Adrenal gland (tissue), 12 donors: Measurements from ENCODE around the gene LAYN. TPM values are rescaled to one million over a fixed set of nuclear protein-coding genes. Genes with fewer than 3 reads are reported as not detected.

ENCODE experiments used
- DNase-seq, 7 donors: peaks; one replicate each; pipeline ENCODE4 v3.0.0-alpha.2; 2019 to 2020
- H3K27ac ChIP-seq, 5 donors: fragments of 200-600 bp; sonication (generic) in 4 of 5; 1 replicate in 3 of 5; 2 replicates in 2 of 5; pipeline versions ENCODE4 v1.5.1 to v1.8.0; 2016 to 2020; ENCODE audit warnings: mild to moderate bottlenecking in 1 of 5
- H3K27me3 ChIP-seq: fragments of 200-600 bp; 2 replicates; pipeline ENCODE4 v1.8.0; 2021
- H3K36me3 ChIP-seq, 2 donors: fragments of 200-600 bp; replicated peaks in 1 of 2; 1 replicate in 1 of 2; 2 replicates in 1 of 2; pipeline versions ENCODE4 v1.5.1 to v1.8.0; 2018 to 2022
- H3K4me1 ChIP-seq, 2 donors: fragments of 200-600 bp; replicated peaks in 1 of 2; 1 replicate in 1 of 2; 2 replicates in 1 of 2; pipeline versions ENCODE4 v1.5.1 to v1.8.0; 2018 to 2021
- H3K4me3 ChIP-seq, 4 donors: fragments of 200-600 bp; sonication (generic) in 3 of 4; one replicate each; pipeline ENCODE4 v1.5.1; 2016 to 2018
- H3K9me3 ChIP-seq, 3 donors: fragments of 200-600 bp; sonication (generic) in 1 of 3; replicated peaks in 1 of 3; 1 replicate in 2 of 3; 2 replicates in 1 of 3; pipeline versions ENCODE4 v1.5.1 to v1.8.0; 2016 to 2021
- POLR2A ChIP-seq, 2 donors: fragments of 450-650 bp; IDR thresholded peaks; one replicate each; pipeline ENCODE4 v1.6.1; 2017; ENCODE audit warnings: antibody characterized with exemption in 2 of 2, mild to moderate bottlenecking in 2 of 2, moderate library complexity in 1 of 2
- WGBS, 4 donors: extraction: QIAGEN DNeasy Blood & Tissue Kit in 2 of 4; methylation state at CpG; one replicate each; pipeline versions ENCODE4 v1.1.5 to v1.1.7; 2013 to 2017; 5-methylcytosine and 5-hydroxymethylcytosine counted together
- intact Hi-C, 2 donors: fragments of 100-400 bp; cut with DNase I; formaldehyde crosslinking; loops; one replicate each; pipeline versions ENCODE4 v1.14.1 to v1.15.0; 2022 to 2023
- polyA plus RNA-seq, 3 donors: library from polyadenylated mRNA; stranded (reverse); fragments of 200-250 nt in 2 of 3; fragments of 350-450 nt in 1 of 3; fragmentation: Illumina TruSeq in 1 of 3; extraction: RNeasy Lipid Tissue Mini Kit (QIAGEN cat#74804) in 1 of 3; gene quantifications; one replicate each; pipeline ENCODE4 v1.2.3, GENCODE V29; 2013 to 2014
- total RNA-seq, 9 donors: library from RNA; depleted of rRNA in 4 of 9; stranded (reverse); fragments of >200 nt in 4 of 9; fragments of 120-200 nt in 1 of 9; fragmentation: NEBNext Ultra II Directional in 1 of 9; extraction: Animal tissue kit (Norgen Biotek cat#: 25700) in 1 of 9; gene quantifications; one replicate each; pipeline versions ENCODE4 v1.1.0 to v1.2.4, GENCODE V29; 2013 to 2023
- TF ChIP-seq, protein P1 (sequence below), 6 experiments: fragments of 450-650 bp in 4 of 6; fragments of 200-600 bp in 2 of 6; sonication (generic) in 1 of 6; IDR thresholded peaks; 1 replicate in 5 of 6; 2 replicates in 1 of 6; pipeline versions ENCODE4 v1.5.1 to v1.8.0; 2016 to 2021; ENCODE audit warnings: antibody characterized with exemption in 6 of 6, mild to moderate bottlenecking in 2 of 6, moderate library complexity in 1 of 6
- donor health status: healthy with polysubstance abuse.
- donor health status: Bipolar disorder and iron deficiency.
- donor health status: DM: yes; HTN: yes; CAD: no.
- donor health status: DM: no; HTN: no; CAD: no.
- donor health status: DM: no; HTN: no; CAD: no.
- donor health status: DM: yes; HTN: yes; CAD: no.

LAYN gene
- total and polyA plus RNA-seq, 12 donors = 1.5 to 5.4 (median 2.2) TPM

DNA sequence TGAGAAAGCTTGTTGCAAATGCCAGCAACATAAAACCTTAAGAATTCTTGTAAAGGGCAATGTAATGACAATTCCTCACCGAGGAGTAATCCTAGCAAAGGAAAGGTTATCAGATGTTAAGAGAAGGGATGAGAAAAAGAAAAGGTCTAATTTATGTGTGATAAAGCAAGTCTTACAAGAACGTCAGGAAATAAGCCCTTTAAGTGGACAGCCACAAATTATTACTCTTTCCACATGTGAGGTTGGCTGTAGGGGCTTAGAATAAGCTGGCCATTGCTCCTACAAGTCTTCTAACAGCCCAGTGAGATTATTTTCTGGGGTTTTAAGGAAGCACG, 9.3 kb downstream of the LAYN start:
- Histone ChIP-seq H3K36me3 (no peaks in the 10 kb centered on the region), H3K27me3 (no peaks in the 10 kb centered on the region), H3K27ac (no peak overlapping the region), H3K4me3 (no peak overlapping the region), H3K9me3 (no peaks in the 10 kb centered on the region), H3K4me1 (no peaks in the 10 kb centered on the region)
- no peak for TF ChIP-seq POLR2A (IDR thresholded peaks at IDR 0.05)
- TF ChIP-seq, protein P1, sequence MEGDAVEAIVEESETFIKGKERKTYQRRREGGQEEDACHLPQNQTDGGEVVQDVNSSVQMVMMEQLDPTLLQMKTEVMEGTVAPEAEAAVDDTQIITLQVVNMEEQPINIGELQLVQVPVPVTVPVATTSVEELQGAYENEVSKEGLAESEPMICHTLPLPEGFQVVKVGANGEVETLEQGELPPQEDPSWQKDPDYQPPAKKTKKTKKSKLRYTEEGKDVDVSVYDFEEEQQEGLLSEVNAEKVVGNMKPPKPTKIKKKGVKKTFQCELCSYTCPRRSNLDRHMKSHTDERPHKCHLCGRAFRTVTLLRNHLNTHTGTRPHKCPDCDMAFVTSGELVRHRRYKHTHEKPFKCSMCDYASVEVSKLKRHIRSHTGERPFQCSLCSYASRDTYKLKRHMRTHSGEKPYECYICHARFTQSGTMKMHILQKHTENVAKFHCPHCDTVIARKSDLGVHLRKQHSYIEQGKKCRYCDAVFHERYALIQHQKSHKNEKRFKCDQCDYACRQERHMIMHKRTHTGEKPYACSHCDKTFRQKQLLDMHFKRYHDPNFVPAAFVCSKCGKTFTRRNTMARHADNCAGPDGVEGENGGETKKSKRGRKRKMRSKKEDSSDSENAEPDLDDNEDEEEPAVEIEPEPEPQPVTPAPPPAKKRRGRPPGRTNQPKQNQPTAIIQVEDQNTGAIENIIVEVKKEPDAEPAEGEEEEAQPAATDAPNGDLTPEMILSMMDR (IDR thresholded peaks at IDR 0.05) = no peak
- no peak for DNase-seq
- intact Hi-C loops = no loop called here
- WGBS, 4 donors = 71 to 78% (median 74%) methylated on average over 3 of the region's 3 CpGs

DNA sequence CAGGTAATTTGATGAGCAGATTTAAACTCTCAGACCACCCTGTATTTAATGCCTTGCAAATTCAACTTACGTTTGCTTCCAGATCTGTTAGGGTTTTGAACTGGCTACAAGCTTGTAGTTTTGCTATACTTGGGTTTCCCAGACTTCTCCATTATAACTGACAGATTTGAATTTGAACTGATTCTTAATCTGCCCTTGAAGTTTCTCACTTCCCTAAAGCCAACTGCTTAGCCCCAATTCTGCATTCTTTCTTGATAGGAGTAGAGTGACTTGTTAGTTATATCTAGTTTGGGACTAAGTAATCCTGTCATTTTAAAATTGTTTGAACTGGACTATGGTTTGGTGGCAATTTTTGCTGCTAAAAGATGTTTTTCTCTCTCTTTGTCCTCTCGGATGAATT, 9.7 kb downstream of the LAYN start:
- WGBS, 4 donors = 82 to 98% (median 91%) methylated on average over 2 of the region's 2 CpGs
- no peak for DNase-seq
- intact Hi-C loops = no loop called here
- Histone ChIP-seq H3K9me3 (no peaks in the 10 kb centered on the region), H3K4me1 (no peaks in the 10 kb centered on the region), H3K36me3 (no peaks in the 10 kb centered on the region), H3K27ac (no peak overlapping the region), H3K27me3 (no peaks in the 10 kb centered on the region), H3K4me3 (no peak overlapping the region)
- TF ChIP-seq, protein P1 (IDR thresholded peaks at IDR 0.05) = no peak
- TF ChIP-seq POLR2A (IDR thresholded peaks at IDR 0.05) = no peak

DNA sequence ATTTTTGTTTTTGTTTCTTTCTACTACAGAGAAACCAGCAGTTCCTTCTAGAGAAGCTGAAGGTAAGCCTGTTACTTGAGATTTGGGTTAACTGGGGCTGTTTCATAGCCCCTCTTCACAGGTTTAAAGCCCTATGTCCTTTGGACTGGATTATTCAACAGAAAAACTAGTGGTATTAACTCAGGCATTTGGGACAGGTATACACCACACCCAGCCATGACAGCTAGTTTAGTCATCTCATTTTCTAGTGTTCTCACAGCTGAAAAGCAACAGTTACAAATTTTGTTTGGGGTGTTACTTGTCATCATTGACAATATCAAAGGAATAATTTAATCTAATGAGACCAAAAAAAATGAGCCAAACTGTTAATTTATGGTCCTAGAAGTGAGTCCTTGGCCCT, 14.0 kb downstream of the LAYN start:
- H3K4me1 ChIP-seq = no peaks in the 10 kb centered on the region
- H3K27me3 ChIP-seq = no peaks in the 10 kb centered on the region
- H3K4me3 ChIP-seq = no peak overlapping the region
- no peak for TF ChIP-seq POLR2A (IDR thresholded peaks at IDR 0.05)
- no peak overlapping the region for H3K27ac ChIP-seq
- intact Hi-C loops = no loop called here
- H3K9me3 ChIP-seq = no peaks in the 10 kb centered on the region
- no peak for DNase-seq
- no peaks in the 10 kb centered on the region for H3K36me3 ChIP-seq

DNA sequence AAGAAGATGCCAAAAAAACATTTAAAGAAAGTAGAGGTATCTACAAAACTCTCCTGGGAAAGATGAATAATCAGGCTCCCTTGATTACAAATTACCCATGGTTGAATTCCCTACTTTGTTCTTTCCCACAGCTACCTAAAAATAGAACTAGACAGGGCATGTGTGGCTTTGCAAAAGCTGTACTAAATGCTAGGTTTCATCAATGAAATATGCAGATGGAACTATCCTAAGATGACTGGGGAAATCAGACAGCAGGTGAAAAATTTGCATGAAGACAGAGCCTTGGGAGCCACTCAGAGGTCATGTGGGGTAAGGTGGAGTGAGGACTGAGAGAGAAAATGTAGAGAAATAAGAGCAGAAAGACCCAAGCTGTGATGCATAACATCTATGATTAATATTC, 14.7 kb downstream of the LAYN start:
- Histone ChIP-seq H3K36me3 (no peaks in the 10 kb centered on the region), H3K9me3 (no peaks in the 10 kb centered on the region), H3K27ac (no peak overlapping the region), H3K27me3 (no peaks in the 10 kb centered on the region), H3K4me1 (no peaks in the 10 kb centered on the region), H3K4me3 (no peak overlapping the region)
- no peak for DNase-seq
- intact Hi-C loops = no loop called here
- TF ChIP-seq POLR2A (IDR thresholded peaks at IDR 0.05) = no peak
- TF ChIP-seq, protein P1 (IDR thresholded peaks at IDR 0.05) = no peak

DNA sequence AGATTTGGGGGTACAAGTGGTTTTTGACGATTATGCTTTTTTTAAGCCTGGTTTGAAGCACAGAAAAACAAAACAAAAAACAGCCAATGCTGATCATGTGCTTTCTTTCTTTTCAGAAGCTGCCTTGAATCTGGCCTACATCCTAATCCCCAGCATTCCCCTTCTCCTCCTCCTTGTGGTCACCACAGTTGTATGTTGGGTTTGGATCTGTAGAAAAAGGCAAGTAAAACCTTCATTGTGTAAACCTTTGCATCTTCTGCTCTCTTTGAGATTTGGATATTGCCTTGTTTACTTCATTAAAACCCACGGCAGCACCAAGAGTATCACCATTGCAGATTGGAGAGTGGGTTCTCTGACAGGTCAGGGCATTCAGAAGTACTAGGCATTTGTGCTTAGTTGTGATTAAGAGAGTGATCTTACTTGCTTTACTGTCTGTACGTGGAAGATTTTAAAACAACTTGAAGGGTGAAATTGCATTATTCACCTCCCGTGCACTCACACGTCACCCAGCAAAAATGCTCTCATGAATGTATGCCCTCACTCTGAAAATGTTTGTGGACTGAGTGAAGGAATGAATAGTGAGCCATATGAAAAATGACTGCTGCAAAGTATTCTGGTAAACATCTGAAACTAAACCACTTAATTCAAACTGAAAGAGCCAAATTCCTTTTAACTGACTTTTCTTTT, 17.0 kb downstream of the LAYN start:
- no peak for DNase-seq
- H3K27ac ChIP-seq = no peak overlapping the region
- no peaks in the 10 kb centered on the region for H3K9me3 ChIP-seq
- no peak overlapping the region for H3K4me3 ChIP-seq
- 79 to 93% (median 89%) methylated on average over 5 of the region's 5 CpGs for WGBS, 4 donors
- H3K4me1 ChIP-seq = no peaks in the 10 kb centered on the region
- no peaks in the 10 kb centered on the region for H3K36me3 ChIP-seq
- intact Hi-C loops = no loop called here
- TF ChIP-seq, protein P1 (IDR thresholded peaks at IDR 0.05) = no peak
- H3K27me3 ChIP-seq = no peaks in the 10 kb centered on the region
